NCI-H2196 treated with DMSO at 0.1 percent for 48 hours (cell line): Measurements from ENCODE around the gene GLRA1.
"Not testable (repeated sequence)": the region's sequence is repeated elsewhere in the genome, so short reads cannot be mapped to it uniquely, and the experiment has no call there.

Experiments
- DNase-seq: peaks from one replicate; lab custom pipeline; 2025; ENCODE audit not compliant: unreplicated experiment; lab: John Stamatoyannopoulos, UW

GLRA1 gene

DNA sequence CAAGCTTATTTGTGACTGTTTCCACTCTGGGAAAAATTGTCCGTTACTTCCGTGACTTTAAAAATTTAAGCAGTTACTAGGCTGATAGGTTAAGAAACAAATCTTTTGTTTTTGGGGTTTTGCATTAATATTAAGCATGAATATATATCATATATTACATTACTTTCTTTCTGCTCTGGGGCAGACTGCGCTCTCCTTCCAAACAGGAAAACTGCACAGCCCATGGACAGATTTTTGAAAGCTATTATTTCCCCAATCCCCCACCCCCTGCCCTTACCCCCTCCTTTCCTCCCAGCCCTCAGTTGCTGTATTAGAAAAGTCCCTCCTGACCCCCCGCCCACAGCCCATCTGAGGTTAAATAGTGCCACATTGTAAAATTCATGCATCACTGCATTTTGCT is 102.5 kb downstream of the GLRA1 start:
- DNase-seq: no peak

DNA sequence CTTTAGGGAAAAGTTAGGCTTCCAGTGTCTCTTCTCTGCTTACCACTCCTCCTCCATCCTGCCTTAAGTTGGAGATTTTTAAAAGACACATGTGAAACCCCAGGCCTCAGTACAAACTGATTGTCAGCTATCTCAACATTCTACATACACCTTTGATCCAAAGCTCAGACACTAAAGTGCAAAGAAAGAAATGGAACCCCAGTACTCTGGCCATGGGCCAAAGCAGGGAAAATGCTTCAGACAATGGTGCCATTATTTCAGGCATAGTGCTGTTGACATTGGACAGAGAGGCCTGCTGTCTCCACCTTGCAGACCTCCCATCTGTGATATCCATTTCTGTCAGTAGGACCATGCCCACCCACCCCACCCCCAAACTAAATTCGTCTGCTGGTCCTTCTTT is 103.7 kb downstream of the GLRA1 start:
- no peak for DNase-seq

DNA sequence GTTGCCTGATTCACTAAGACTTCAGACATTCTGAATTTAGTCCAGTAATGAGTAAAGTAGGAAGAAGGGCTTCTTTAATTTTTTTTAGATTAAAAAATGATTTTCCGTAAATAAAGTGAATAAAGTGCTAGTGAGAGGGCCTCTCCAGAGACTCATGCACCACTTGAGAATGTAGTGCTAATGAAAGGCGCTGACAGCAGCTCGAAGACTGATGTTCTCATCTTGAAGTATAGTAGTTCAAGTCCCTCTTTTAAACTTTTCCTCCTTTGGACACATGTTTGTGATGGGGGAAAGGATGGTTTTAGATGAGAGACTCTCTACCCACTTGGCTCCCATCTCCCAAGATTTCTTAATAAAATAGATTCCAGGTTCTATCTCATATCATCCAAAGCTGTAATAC is 104.4 kb downstream of the GLRA1 start:
- DNase-seq: no peak

DNA sequence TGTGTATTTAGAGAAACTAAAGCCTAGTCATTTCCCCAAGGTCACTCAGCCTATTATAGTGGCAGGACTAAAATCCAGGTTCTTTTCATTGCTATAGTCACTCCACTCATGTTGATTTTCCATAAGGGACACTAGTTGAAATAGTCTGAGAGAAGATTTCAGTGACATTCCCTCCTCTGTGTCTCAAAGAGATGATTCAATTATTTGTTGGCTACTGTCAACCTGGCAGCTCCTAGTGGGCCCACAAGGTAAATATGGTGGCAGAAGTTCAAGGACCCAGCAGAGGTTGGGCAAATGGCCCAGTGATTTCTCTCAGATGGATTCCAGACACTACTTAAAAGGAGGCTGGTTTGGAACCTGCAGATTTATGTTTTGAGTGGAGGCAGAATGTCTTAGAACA is 104.8 kb downstream of the GLRA1 start:
- no peak for DNase-seq

DNA sequence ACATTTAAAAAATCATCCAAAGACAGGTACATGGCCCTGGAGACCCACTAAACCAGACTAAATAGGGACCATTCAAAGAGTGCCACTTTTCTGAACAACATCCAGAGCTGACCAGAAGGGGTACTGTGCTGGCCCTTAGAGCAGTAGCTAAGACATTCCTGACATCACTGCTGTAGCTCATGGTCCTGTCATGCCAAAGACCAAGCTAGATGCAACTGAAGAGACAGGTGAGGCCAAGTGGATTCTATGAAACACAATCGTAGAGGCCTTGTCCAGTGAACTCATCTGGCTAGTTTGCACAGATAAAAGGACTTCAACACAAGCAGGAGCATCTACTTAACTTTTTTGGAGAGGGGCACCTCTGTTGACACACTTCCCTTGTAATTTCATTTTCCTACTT is 109.6 kb downstream of the GLRA1 start:
- no peak for DNase-seq

DNA sequence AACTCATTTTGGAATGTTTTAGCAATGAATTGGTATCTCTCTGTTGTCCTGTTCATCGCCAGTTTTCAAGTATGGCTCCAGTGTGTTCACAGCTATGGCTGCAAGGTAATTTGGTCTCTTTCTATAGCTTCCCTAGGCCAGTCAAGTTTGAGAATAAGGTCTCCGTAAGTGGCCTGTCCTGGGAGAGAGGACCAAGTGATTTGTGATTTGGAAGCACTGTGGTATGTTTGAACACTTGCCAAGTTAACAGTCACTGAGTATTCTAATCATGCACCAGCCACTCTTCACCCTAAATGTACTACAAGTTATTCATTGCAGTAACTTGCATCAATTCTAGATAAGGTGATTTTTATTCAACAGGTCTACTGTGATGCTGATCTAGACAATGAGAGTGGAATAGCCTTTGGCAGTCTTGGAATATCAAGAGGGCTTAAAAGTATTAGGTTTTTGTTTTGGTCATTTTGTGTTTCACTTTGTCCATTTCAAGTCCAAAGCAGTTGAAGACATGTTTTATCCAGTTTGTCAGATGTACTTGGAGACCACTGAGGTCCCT is 111.8 kb downstream of the GLRA1 start:
- no peak for DNase-seq

DNA sequence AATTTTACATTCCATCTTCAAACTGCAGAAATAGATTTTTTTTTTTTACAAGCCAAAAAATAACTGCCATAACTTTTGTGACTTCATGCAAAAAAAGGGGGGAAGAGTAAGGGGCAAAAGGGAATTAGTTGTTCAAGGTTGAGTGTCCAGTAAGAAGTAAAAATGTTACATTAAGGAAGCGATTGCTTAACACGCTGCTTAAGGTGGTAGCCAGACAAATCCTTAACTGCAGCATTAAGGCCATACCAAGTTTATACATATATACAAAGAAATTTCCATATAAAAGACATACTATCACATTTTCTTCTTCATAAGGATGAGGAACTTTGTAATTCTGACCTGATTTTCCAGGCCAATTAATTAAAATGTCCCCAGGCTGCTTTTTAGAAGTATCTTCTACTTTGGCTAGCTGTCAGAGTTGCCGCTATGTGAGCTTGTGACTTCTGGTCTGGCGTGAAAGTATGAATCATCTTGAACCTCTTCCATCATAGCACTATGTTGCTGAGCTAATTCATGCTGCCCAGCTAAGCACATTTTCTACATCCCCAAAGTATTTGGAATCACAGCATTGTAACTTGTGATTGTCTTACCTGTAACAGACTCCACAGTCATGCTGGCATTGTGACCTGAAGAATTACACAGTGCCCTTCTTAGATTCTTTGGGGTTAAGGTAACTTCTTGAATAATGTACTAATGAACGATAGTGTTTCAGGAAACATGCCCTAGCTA is 112.9 kb downstream of the GLRA1 start:
- DNase-seq: no peak

DNA sequence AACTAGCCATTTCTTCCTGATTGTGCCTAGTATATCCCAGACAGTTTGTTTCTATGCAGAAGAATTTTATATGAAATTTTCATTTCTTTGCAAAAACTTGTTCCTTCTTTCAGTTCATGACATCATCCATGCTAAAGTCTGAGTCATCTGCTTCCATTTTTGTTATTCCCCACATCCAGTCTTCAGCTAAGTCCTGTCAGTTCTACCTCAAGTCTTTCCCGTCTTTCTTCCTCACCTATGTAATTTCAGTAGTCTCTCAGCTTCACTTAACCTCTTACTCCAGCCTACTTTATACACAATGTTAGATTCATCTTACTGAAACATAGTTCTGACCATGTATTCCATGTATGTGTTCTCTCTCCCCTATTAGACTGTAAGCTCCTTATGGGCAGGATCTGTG is 113.8 kb downstream of the GLRA1 start:
- DNase-seq: no peak

DNA sequence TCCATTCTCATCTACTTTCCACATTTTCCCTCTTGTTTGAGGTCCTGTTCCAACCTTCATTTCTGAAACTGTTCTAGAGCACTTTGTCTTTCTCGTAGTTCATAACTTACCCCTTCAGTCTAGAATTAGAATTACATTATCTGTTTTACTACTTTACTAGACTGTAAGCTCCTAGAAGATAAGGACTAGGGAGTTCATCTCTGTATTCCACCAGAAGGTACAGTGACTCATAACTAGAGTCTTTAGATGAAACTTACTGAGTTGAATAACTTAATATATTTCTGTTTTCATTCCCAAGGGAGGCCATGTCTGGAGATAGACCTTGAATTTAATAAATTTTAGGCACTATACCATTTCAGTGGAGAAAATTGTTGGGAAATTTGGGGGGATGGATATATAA is 114.2 kb downstream of the GLRA1 start:
- DNase-seq: no peak

DNA sequence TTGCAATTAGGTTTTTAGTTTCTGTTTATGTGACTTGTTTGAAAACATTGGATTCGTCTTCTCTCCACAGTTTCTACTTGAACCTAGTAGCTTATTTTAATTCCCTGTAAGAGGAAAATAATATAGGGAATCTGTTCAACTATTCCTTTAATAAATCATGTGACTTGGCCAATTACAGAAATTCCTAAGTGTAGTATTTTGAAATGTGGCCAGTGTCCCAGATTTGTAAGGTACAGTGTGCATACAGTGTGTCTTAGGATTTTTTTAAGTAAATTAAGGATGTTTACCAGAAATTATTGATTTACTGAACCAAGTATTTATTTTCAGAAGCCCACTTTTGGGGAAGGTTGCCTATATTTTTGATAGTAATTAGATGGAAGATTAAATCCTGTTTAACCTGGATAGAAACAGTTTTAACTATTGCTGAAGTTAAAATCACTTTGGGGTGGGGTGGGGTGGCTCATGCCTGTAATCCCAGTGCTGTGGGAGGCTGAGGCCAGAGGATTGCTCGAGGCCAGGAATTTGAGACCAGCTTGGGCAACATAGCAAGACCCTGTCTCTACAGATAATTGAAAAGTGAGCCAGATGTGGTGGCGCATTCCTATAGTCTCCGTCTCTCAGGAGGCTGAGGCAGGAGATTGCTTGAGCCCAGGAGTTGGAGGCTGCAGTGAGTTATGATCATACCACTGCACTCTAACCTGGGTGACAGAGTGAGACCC is 116.0 kb downstream of the GLRA1 start:
- no peak for DNase-seq

DNA sequence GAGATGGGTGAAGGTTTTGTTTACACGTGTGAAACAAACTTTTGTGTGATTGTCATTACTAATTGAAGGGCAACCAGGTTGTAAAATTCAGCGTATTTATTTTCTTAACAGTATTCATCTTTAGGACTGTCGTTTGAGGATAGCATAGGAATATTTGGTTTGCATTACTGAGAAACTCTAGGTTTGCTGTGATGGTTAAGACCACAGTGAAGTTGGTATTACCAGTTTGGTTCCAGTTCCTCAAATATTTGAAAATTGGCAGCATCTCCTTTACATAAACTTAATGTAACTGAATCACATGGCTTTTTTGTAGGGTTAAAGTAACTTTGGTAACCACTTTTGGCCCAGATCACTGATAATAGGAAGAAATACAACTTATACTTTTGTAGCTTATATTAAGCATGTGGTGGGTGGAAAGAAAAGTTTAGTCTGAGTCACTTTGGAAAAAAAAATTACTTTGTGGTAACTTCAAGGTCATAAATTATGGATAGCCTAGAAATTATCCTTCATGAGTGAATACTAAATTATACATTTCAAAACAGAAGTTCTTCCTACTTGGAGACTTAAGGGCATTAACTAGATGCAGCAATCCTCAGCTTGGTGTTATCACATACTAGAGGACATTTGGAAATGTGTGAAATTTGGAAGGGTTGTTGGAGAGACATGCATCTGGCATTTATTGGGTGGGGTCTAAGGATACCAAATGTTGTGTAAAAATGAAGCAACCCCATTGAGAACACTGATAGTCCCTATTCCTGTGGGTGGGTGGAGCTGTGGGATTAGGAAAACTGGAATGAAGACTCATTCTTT is 119.0 kb downstream of the GLRA1 start:
- no peak for DNase-seq

DNA sequence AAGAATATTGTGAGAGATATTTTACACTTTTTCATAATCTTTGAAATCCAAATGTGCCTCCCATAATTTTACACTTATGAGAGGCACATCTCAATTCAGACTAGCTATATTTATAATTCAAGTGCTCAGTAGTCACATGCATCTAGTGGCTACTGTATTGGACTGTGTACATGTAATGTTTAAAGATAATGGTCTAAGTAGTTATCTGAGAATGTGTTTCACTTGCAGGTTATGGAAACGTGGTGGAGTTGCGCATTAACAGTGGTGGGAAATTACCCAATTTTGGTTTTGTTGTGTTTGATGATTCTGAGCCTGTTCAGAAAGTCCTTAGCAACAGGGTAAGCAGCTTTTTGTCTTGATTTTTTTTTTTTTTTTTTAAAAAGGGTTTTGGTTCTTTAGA is 124.1 kb downstream of the GLRA1 start:
- no peak for DNase-seq

DNA sequence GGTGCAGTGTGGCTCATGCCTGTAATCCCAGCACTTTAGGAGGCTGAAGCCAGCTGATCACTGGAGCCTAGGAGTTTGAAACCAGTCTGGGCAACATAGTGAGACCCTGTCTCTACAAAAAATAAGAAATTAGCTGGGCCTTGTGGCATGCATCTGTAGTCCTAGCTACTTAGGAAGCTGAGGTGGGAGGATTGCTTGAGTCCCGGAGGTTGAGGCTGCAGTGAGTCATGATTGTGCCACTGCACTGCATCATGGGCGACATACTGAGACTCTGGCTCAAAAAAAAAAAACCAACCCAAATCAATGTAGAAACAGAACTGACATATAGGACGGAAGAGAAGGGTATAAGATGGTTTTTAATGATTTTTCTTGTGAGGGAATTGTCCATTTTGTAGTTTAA is 125.2 kb downstream of the GLRA1 start:
- no peak for DNase-seq

DNA sequence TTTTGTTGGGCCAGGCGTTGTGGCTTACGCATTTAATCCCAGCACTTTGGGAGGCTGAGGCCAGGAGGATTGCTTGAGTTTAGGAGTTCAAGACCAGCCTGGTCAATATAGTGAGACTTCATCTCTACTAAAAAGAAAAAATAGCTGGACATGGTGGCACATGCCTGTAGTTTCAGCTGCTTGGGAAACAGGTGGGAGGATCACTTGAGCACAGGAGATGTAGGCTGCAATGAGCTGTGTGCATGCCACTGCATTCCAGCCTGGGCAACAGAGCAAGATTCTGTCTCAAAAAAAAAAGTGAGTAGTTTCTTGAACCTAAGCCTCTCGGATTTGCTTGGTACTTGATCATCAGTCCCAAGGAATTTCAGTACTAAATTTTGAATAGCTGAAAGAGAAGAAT is 126.0 kb downstream of the GLRA1 start:
- no peak for DNase-seq

DNA sequence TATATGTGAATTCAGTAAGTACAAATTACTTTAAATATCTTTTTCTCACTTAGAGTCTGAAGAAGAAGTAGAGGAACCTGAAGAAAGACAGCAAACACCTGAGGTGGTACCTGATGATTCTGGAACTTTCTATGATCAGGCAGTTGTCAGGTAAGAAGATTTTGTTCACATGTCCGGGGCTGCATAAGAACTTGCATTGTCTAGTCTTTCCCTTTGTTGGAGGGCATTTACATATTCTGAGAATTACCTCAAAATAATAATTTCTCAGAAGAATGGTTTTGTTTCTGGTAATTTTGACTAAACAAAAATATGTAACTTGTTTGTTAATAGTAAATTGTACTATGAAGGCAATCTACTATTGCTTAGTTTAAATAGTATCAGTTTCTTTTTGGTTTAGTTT is 129.2 kb downstream of the GLRA1 start:
- no peak for DNase-seq

DNA sequence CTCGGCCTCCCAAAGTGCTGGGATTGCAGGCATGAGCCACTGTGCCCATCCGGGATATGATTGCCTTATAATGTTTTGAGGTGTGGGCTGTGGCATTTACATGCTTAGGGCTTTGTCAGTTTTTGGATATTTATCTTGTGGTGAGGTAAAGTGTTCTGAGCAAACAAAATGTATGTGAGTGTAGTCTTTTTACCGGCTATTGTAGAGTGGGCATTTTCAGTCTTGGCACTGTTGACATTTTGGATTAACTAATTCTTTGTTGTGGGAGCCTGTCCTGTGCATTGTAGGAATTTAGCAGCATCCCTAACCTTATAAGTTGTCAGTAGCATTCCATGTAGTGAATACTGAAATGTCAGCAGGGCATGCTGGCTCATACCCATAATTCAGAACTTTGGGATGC is 131.3 kb downstream of the GLRA1 start:
- no peak for DNase-seq

DNA sequence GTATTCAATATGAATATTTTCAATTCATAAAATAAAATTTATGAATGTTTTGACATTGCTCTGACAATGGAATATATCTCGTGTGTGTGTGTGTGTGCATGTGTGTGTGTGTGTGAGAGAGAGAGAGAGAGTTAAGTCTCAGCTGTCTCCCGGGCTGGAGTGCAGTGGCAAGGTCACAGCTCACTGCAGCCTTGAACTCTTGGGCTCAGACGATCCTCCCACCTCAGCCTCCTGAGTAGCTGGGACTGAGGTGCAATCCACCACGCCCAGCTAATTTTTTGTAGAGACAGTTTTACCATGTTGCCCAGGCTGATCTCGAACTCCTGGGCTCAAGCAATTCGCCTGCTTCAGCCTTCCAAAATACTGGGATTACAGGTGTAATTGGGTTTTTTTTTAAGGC is 136.8 kb downstream of the GLRA1 start:
- no peak for DNase-seq

DNA sequence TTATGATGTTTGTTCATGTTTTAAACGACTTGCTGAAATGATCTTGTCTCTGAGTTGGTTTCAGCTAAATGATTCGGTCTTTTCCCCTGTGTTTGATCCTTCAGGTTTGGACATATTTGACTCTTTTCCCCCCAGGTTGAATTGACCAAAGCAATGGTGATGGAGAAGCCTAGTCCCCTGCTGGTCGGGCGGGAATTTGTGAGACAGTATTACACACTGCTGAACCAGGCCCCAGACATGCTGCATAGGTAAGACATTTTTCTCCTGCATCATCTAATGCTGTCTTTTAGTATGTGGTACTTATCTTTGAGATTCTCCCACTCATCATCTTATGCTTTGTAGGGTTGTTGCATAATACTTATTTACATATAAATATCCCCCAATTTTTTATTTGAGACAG is 138.2 kb downstream of the GLRA1 start:
- no peak for DNase-seq

DNA sequence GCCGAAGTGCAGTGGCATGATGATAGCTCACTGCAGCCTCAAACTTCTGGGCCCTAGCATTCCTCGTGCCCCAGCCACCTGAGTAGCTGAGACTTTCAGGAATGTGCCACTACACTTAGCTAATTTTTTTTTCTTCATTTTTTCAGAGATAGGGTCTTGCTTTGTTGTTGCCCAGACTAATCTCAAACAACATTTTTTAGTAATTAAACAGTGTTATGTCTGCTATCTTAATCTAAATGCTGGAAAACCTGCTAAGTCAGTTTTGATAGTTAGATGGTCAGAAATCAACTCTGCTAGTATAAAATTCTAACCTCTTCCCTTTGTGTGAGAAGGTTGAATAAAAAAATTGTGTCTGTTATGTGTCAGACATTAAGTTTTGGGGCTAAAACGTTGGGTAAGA is 140.5 kb downstream of the GLRA1 start:
- DNase-seq: no peak

DNA sequence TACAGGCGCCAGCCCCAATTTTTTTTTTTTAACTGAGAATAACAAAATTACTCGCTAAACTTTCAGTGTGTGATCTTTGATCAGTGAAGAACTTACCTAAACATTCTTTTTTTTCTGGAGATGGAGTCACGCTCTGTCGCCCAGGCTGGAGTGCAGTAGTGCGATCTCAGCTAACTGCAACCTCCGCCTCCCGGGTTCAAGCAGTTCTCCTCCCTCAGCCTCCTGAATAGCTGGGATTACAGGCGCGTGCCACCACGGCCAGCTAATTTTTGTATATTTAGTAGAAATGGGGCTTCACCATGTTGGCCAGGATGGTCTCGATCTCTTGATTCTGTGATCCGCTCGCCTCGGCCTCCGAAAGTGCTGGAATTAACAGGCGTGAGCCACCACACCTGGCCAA is 141.0 kb downstream of the GLRA1 start:
- not testable (repeated sequence) for DNase-seq

DNA sequence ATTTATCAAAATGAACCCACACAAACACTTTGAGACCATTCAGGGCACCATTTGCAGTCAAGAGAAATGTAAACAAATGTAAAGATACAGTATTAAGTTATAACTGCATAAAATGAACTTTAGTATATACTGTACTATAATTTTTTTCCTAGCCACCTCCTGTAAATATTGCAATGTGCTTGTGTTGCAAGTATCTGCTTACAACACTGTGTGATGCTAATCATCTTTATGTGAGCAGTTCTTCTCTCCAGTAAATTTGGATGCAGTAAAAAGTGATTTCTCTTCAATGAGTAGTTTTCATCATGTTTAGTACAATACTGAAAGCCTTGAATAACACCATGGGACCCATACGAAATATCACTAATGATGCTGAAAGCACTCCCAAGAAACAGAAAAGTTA is 143.4 kb downstream of the GLRA1 start:
- no peak for DNase-seq

DNA sequence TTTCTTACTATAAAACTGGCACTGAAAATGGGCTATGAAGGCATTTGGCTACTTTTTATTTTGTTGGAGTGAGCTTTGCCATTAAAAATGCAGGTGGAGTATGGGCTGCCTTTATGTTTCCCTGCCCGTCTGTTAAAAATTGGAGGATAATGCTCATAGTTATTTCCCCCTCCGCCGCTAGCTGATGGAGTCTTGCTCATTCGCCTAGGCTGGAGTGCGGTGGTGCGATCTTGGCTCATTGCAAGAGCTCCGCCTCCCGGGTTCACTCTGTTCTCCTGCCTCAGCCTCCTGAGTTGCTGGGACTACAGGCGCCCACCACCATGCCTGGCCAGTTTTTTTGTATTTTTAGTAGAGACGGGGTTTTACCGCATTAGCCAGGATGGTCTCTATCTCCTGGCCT is 144.3 kb downstream of the GLRA1 start:
- DNase-seq: no peak
